Panc1 (cell line): ENCODE results near the gene NEB. TPM values are rescaled to one million over a fixed set of nuclear protein-coding genes. Genes with fewer than 3 reads are reported as not detected.

Source experiments
- ATAC-seq: fragments of 200-7000 bp; cut with Tn5 transposase; 2 replicates; pipeline ENCODE4 v1.9.1; 2020; ENCODE audit warnings: mild to moderate bottlenecking, moderate library complexity
- BruUV-seq: library from RNA; stranded (reverse); fragments of 400-500 nt; replicated peaks from 2 replicates; lab custom pipeline; 2021; lab: Mats Ljungman, UMichigan
- CTCF ChIA-PET: fragments of 300-600 bp; sonication (Branson Sonifier 250); formaldehyde crosslinking; loops from one replicate; lab custom pipeline; 2022; ENCODE audit warnings: antibody characterized with exemption; lab: Charles Lee
- POLR2A ChIA-PET: fragments of 300-600 bp; sonication (Branson Sonifier 250); formaldehyde crosslinking; loops from one replicate; lab custom pipeline; 2022; ENCODE audit warnings: antibody characterized with exemption; lab: Charles Lee
- DNase-seq: peaks from one replicate; pipeline ENCODE4 v3.0.0-alpha.2; 2010; ENCODE audit warnings: low read depth, low spot score
- H3K27ac ChIP-seq: 2 replicates; pipeline ENCODE4 v1.5.1; 2011; ENCODE audit warnings: mild to moderate bottlenecking, low read length, inconsistent platforms
- H3K27me3 ChIP-seq: fragments of 200-500 bp; sonication (Bioruptor generic); 2 replicates; pipeline ENCODE4 v1.6.0; 2014; ENCODE audit warnings: low read length, inconsistent platforms; ENCODE audit not compliant: control insufficient read depth, insufficient read depth
- H3K36me3 ChIP-seq: fragments of 200-500 bp; sonication (Bioruptor generic); 2 replicates; pipeline ENCODE4 v1.5.1; 2014; ENCODE audit warnings: inconsistent platforms, mild to moderate bottlenecking, low read length, moderate library complexity; ENCODE audit not compliant: control insufficient read depth, insufficient read depth
- H3K4me1 ChIP-seq: 2 replicates; pipeline ENCODE4 v1.5.1; 2011; ENCODE audit warnings: inconsistent platforms, mild to moderate bottlenecking, low read length, moderate library complexity; ENCODE audit not compliant: control insufficient read depth, insufficient read depth
- H3K4me3 ChIP-seq, 2 experiments: 2 replicates each; pipeline ENCODE4 v1.5.1; 2011 to 2012; ENCODE audit warnings: low read depth in 2 of 2, low read length in 2 of 2, mild to moderate bottlenecking in 2 of 2, inconsistent platforms in 1 of 2, moderate library complexity in 1 of 2
- H3K9me3 ChIP-seq: fragments of 200-500 bp; sonication (Bioruptor generic); 2 replicates; pipeline ENCODE4 v1.5.1; 2014; ENCODE audit warnings: low read depth, mild to moderate bottlenecking, inconsistent platforms, low read length, moderate library complexity; ENCODE audit not compliant: control insufficient read depth, insufficient read depth
- SIN3A ChIP-seq: IDR thresholded peaks from 2 replicates; pipeline ENCODE4 v1.6.1; 2012; ENCODE audit warnings: low read depth, mild to moderate bottlenecking, low read length, moderate library complexity, borderline replicate concordance; ENCODE audit not compliant: insufficient read depth
- in situ Hi-C: cut with HindIII; loops from 2 replicates; pipeline ENCODE4 v1.10.0; 2016; ENCODE audit warnings: low sequenced_read_pairs, low pct_unique_long_range_greater_than_20kb
- intact Hi-C: fragments of 100-400 bp; cut with micrococcal nuclease; formaldehyde crosslinking; loops from one replicate; pipeline ENCODE4 v1.10.0; 2022; ENCODE audit not compliant: unreplicated experiment
- total RNA-seq: library from RNA; stranded (reverse); gene quantifications from one replicate; pipeline ENCODE4 v1.2.1, GENCODE V29; 2021; ENCODE audit not compliant: unreplicated experiment
- TF ChIP-seq, protein P1 (sequence below), 2 experiments: IDR thresholded peaks; 2 replicates each; pipeline ENCODE4 v1.6.1; 2011 to 2012; ENCODE audit warnings: low read depth in 2 of 2, control low read depth in 1 of 2, low read length in 1 of 2, mild to moderate bottlenecking in 1 of 2, moderate library complexity in 1 of 2; ENCODE audit not compliant: insufficient read depth in 1 of 2
- TF ChIP-seq, protein P2 (sequence below): fragments of 450-650 bp; IDR thresholded peaks from 2 replicates; pipeline ENCODE4 v1.5.1; 2017; ENCODE audit warnings: mild to moderate bottlenecking

The NEB gene
- total RNA-seq, 1 experiment from 2014 or later: 0.10 TPM

DNA sequence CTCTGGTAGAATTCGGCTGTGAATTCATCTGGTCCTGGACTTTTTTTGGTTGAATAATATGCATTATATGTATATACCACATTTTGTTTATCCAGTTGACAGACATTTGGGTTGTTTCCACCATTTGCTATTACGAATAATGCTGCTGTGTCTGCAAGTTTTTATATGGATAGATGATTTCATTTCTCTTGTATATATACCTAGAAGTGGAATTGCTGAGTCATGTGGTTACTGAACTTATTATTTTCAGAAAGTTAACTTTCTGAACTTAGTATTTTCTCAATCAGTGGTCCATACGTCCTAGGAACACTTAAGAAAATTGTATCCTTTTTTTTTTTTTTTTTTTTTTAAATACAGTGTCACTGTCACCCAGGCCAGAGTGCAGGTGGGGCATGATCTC, 261.3 kb downstream of the NEB start:
- ATAC-seq (no peak), DNase-seq (no peak)
- in situ Hi-C loops: no loop called here
- TF ChIP-seq, protein P1, sequence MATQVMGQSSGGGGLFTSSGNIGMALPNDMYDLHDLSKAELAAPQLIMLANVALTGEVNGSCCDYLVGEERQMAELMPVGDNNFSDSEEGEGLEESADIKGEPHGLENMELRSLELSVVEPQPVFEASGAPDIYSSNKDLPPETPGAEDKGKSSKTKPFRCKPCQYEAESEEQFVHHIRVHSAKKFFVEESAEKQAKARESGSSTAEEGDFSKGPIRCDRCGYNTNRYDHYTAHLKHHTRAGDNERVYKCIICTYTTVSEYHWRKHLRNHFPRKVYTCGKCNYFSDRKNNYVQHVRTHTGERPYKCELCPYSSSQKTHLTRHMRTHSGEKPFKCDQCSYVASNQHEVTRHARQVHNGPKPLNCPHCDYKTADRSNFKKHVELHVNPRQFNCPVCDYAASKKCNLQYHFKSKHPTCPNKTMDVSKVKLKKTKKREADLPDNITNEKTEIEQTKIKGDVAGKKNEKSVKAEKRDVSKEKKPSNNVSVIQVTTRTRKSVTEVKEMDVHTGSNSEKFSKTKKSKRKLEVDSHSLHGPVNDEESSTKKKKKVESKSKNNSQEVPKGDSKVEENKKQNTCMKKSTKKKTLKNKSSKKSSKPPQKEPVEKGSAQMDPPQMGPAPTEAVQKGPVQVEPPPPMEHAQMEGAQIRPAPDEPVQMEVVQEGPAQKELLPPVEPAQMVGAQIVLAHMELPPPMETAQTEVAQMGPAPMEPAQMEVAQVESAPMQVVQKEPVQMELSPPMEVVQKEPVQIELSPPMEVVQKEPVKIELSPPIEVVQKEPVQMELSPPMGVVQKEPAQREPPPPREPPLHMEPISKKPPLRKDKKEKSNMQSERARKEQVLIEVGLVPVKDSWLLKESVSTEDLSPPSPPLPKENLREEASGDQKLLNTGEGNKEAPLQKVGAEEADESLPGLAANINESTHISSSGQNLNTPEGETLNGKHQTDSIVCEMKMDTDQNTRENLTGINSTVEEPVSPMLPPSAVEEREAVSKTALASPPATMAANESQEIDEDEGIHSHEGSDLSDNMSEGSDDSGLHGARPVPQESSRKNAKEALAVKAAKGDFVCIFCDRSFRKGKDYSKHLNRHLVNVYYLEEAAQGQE (IDR thresholded peaks at IDR 0.05; ENCODE audit: insufficient read depth in 1 of 2, low read depth in 2 of 2, low read length in 1 of 2): no peak
- BruUV-seq: no TSS peak
- Histone ChIP-seq H3K27ac (no peak overlapping the region), H3K27me3 (no peaks in the 10 kb centered on the region), H3K4me3 (no peak overlapping the region), H3K4me1 (no peaks in the 10 kb centered on the region), H3K9me3 (no peaks in the 10 kb centered on the region), H3K36me3 (peaks cover 59% of the 10 kb centered on the region)
- ChIA-PET POLR2A (no interaction called here), CTCF (no interaction called here)
- intact Hi-C loops: no loop called here

DNA sequence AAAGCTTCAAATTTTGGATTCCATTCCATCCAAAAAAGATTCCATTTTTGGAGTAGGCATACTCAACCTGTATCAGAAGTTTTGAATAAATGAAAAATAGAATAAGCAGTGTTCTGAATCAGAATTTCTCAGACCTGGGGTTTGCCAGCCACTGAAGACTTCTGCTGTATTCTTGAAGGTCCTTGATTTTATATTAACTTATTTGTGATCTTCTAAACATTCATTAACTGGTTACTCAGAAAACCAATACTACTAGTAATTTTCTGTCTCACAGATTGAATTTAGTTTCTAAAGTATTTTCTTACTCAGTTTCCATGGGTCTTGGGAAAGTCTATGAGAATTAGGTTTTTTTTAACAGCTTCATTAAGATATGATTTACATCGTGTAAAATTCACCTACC, 263.7 kb downstream of the NEB start:
- ATAC-seq: no peak
- BruUV-seq: no TSS peak
- in situ Hi-C loops: no loop called here
- Histone ChIP-seq H3K36me3 (peaks cover 57% of the 10 kb centered on the region), H3K27me3 (no peaks in the 10 kb centered on the region), H3K9me3 (no peaks in the 10 kb centered on the region), H3K4me1 (no peaks in the 10 kb centered on the region), H3K4me3 (no peak overlapping the region), H3K27ac (no peak overlapping the region)
- no peak for DNase-seq
- no peak for TF ChIP-seq SIN3A
- ChIA-PET CTCF (no interaction called here), POLR2A (no interaction called here)
- intact Hi-C loops: no loop called here

DNA sequence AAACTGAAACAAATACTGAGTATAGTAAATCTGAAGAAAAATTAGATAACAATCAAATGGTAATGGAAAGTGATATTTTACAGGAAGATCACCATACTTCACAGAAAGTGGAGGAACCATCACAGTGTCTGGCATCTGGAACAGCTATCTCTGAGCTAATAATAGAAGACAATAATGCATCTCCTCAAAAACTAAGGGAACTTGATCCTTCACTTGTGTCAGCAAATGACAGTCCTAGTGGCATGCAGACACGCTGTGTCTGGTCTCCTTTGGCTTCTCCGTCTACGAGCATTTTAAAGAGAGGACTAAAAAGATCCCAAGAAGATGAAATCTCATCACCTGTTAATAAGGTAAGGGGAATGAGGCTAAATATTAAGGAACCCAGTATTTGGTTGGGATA, 268.5 kb downstream of the NEB start:
- peaks cover 77% of the 10 kb centered on the region for H3K36me3 ChIP-seq
- BruUV-seq: no TSS peak

More for the DNA sequence above, 268.5 kb downstream of the NEB start:
- H3K27me3 ChIP-seq: no peaks in the 10 kb centered on the region
- DNase-seq (no peak), ATAC-seq (no peak)
- H3K9me3 ChIP-seq: no peaks in the 10 kb centered on the region
- TF ChIP-seq, protein P2, sequence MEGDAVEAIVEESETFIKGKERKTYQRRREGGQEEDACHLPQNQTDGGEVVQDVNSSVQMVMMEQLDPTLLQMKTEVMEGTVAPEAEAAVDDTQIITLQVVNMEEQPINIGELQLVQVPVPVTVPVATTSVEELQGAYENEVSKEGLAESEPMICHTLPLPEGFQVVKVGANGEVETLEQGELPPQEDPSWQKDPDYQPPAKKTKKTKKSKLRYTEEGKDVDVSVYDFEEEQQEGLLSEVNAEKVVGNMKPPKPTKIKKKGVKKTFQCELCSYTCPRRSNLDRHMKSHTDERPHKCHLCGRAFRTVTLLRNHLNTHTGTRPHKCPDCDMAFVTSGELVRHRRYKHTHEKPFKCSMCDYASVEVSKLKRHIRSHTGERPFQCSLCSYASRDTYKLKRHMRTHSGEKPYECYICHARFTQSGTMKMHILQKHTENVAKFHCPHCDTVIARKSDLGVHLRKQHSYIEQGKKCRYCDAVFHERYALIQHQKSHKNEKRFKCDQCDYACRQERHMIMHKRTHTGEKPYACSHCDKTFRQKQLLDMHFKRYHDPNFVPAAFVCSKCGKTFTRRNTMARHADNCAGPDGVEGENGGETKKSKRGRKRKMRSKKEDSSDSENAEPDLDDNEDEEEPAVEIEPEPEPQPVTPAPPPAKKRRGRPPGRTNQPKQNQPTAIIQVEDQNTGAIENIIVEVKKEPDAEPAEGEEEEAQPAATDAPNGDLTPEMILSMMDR: no peak
- TF ChIP-seq, protein P1 (IDR thresholded peaks at IDR 0.05; ENCODE audit: insufficient read depth in 1 of 2, low read depth in 2 of 2, low read length in 1 of 2): no peak
- H3K4me1 ChIP-seq: no peaks in the 10 kb centered on the region
- intact Hi-C loops: no loop called here
- POLR2A ChIA-PET: no interaction called here
- CTCF ChIA-PET: no interaction called here
- in situ Hi-C loops: no loop called here
- no peak overlapping the region for H3K4me3 ChIP-seq
- no peak overlapping the region for H3K27ac ChIP-seq
